NCI-H2196 treated with DMSO at 0.1 percent for 48 hours (cell line): ENCODE results near the gene TUNAR.
"Not testable (repeated sequence)": the region's sequence is repeated elsewhere in the genome, so short reads cannot be mapped to it uniquely, and the experiment has no call there.

Experiments
- DNase-seq: peaks from one replicate; lab custom pipeline; 2025; ENCODE audit not compliant: unreplicated experiment; lab: John Stamatoyannopoulos, UW

Gene TUNAR

GRCh38 chr14:95968048-95968447 is 91.4 kb downstream of the TUNAR start:
- not testable (repeated sequence) for DNase-seq
